Kidney (tissue), 14 donors: Measurements from ENCODE around the gene SCAF1. TPM values are rescaled to one million over a fixed set of nuclear protein-coding genes. Genes with fewer than 3 reads are reported as not detected.
A peak's percentile ranks its signal among the peaks of the same experiment; 100 is the strongest.

ENCODE experiments used
- DNase-seq, 5 donors: peaks; one replicate each; pipeline ENCODE4 v3.0.0-alpha.2; 2013 to 2020
- FAIRE-seq: peaks from 2 replicates; lab custom pipeline; 2012; peaks lifted over from hg19 to GRCh38; lab: Jason Lieb, UNC
- H3K27ac ChIP-seq, 2 donors: one replicate each; pipeline ENCODE4 v1.7.0; 2013; ENCODE audit warnings: low read depth in 2 of 2, low read length in 2 of 2, inconsistent platforms in 1 of 2
- H3K27me3 ChIP-seq: one replicate; pipeline ENCODE4 v1.7.1; 2013; ENCODE audit warnings: low read length, inconsistent platforms; ENCODE audit not compliant: control insufficient read depth, insufficient read depth
- H3K36me3 ChIP-seq, 3 donors: one replicate each; pipeline versions ENCODE4 v1.7.0 to v1.7.1; 2013; ENCODE audit warnings: low read length in 3 of 3, control low read depth in 1 of 3, inconsistent platforms in 1 of 3; ENCODE audit not compliant: insufficient read depth in 3 of 3, control insufficient read depth in 2 of 3
- H3K4me1 ChIP-seq, 3 donors: one replicate each; pipeline versions ENCODE4 v1.7.0 to v1.7.1; 2013; ENCODE audit warnings: low read length in 3 of 3, inconsistent platforms in 1 of 3, low read depth in 1 of 3; ENCODE audit not compliant: control insufficient read depth in 2 of 3, insufficient read depth in 2 of 3
- H3K4me3 ChIP-seq, 3 donors: one replicate each; pipeline versions ENCODE4 v1.7.0 to v1.8.1; 2013; ENCODE audit warnings: low read length in 3 of 3, control low read depth in 1 of 3, inconsistent platforms in 1 of 3
- H3K9ac ChIP-seq, 3 donors: one replicate each; pipeline versions ENCODE4 v1.7.0 to v1.7.1; 2013; ENCODE audit warnings: low read length in 3 of 3, control low read depth in 1 of 3, inconsistent platforms in 1 of 3
- H3K9me3 ChIP-seq, 3 donors: one replicate each; pipeline versions ENCODE4 v1.7.0 to v1.7.1; 2013; ENCODE audit warnings: low read length in 3 of 3, control low read depth in 1 of 3, inconsistent platforms in 1 of 3; ENCODE audit not compliant: control insufficient read depth in 2 of 3, insufficient read depth in 1 of 3
- CTCF ChIP-seq: IDR thresholded peaks from 3 replicates; pipeline ENCODE4 v1.5.1; 2012; ENCODE audit warnings: mild to moderate bottlenecking, moderate library complexity, borderline replicate concordance; ENCODE audit not compliant: insufficient read depth; ENCODE audit errors: extremely low read depth
- intact Hi-C: fragments of 100-400 bp; cut with DNase I; formaldehyde crosslinking; loops from one replicate; pipeline ENCODE4 v1.11.1; 2022
- polyA plus RNA-seq: library from polyadenylated mRNA; stranded (reverse); fragments of 350-450 nt; fragmentation: Illumina TruSeq; extraction: RNeasy Lipid Tissue Mini Kit (QIAGEN cat#74804); gene quantifications from one replicate; pipeline ENCODE4 v1.2.3, GENCODE V29; 2014; ENCODE audit warnings: low read depth, low replicate concordance; ENCODE audit not compliant: insufficient read depth
- total RNA-seq: library from RNA; stranded (reverse); fragmentation: NEBNext Ultra II Directional; extraction: Animal tissue kit (Norgen Biotek cat#: 25700); gene quantifications from one replicate; pipeline ENCODE4 v1.2.1, GENCODE V29; 2021
- donor health status: control.
- donor health status: control.
- donor health status: control.
- donor health status: control.
- donor health status: control.
- donor health status: DM: yes; HTN: yes; CAD: no.
- donor health status: Normal renal cell carcinoma (clear cell type).

Gene SCAF1
- total and polyA plus RNA-seq, 2 donors from 2014 or later = 18.1 to 69.0 TPM

DNA sequence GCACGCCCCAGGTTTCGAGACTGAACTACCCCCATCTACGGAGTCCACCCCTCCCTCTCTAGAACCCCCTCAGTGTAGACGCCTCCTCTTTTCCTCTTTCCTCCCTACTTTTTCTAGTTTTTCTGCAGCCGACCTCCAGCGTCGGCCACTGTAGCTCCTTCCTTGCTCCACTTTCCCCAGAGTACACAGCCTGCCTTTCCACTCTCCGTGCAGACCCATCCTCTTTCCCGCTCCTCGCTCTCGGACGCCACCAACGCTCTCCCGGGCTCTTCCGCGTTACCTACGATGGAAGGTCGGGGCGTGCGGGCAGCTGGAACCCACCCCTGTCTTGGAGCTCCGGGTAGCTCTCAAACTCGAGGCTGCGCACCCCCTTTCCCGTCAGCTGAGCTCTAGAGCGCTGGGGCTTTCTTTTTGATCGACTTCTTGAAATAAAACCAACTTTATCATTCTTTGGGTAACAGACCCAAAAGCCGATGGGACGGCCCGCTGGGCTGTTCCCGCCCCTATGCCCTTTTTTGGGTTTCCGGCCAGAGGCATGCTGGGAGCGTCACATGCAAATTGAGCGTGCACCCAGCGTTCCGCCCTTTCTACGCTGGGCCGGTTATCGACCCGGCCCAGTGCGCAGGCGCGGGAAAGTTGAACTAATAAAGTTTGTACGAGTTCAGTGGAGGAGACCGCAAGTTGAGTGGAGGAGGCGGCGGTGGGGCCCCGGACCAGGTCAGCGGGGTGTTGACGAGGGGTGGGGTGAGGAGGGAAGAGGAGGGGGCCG lies 23.5 kb downstream of the SCAF1 start, which contains the start of the genes BCL2L12 and IRF3:
Gene BCL2L12, plus strand, starts transcription at position 583 of the 769 bp plus-strand sequence. CDS start 760 bp downstream, outside the sequence.
Gene IRF3, minus strand, starts transcription at position 507 of the 769 bp plus-strand sequence. CDS start 1,019 bp downstream, outside the sequence.
- intact Hi-C loops = no loop called here
- no peaks in the 10 kb centered on the region for H3K27me3 ChIP-seq
- TF ChIP-seq CTCF = no peak
- H3K27ac ChIP-seq = peak within 1 kb of the TSS; percentile 88 to 95
- peak within 1 kb of the TSS; percentile 60 to 98 (median 64) for H3K9ac ChIP-seq
- peaks cover 0 to 16% (median 4%) of the 10 kb centered on the region in 3 donors for H3K36me3 ChIP-seq
- FAIRE-seq (peak; percentile 77), DNase-seq (peak; percentile 97 to 99 (median 98))
- no peaks in the 10 kb centered on the region for H3K9me3 ChIP-seq
- H3K4me3 ChIP-seq = peak within 1 kb of the TSS; percentile 65 to 98 (median 86)
- peaks cover 0 to 13% (median 11%) of the 10 kb centered on the region in 3 donors for H3K4me1 ChIP-seq

DNA sequence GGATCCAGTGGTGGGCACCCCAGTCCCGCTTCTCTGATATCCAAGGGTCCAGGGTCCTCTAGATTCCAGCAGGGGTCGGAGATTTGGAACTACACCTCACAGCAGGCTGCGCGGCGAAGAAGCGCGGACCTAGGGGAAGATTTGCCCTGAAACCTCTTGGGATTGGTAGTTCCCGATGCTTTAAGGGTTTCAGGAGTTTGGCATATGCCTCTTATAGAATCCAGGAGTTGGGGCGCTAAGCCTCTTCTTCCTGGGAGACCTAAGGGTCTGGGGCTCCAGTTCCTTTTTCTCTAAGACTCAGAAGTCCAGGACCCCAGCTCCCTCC lies 24.1 kb downstream of the SCAF1 start:
- FAIRE-seq (no peak), DNase-seq (no peak)
- Histone ChIP-seq H3K4me1 (peaks cover 0 to 13% (median 11%) of the 10 kb centered on the region in 3 donors), H3K9me3 (no peaks in the 10 kb centered on the region), H3K36me3 (peaks cover 0 to 15% (median 2%) of the 10 kb centered on the region in 3 donors), H3K4me3 (peak overlapping the region; percentile 65 to 98 (median 86)), H3K27ac (peak overlapping the region in 1 of 2 donors; percentile 88), H3K27me3 (no peaks in the 10 kb centered on the region), H3K9ac (peak overlapping the region; percentile 37 to 60 (median 50))
- TF ChIP-seq CTCF = no peak
- intact Hi-C loops = no loop called here

GRCh38 chr19:49667473-49667872 lies 25.5 kb downstream of the SCAF1 start:
- Histone ChIP-seq H3K27me3 (no peaks in the 10 kb centered on the region), H3K9me3 (no peaks in the 10 kb centered on the region), H3K36me3 (peaks cover 0 to 3% (median 0%) of the 10 kb centered on the region in 3 donors), H3K27ac (no peak overlapping the region), H3K9ac (no peak overlapping the region), H3K4me1 (peaks cover 0 to 18% (median 11%) of the 10 kb centered on the region in 3 donors), H3K4me3 (no peak overlapping the region)
- DNase-seq = no peak
- no peak for FAIRE-seq
- TF ChIP-seq CTCF = no peak
- intact Hi-C loops = no loop called here
